HG03135 (cell line): ENCODE measurements around the gene SATB2.

Experiments used
- ATAC-seq: cut with Tn5 transposase; IDR thresholded peaks from one replicate; pipeline ENCODE4 v1.9.1; 2021; ENCODE audit warnings: mild to moderate bottlenecking, moderate library complexity; ENCODE audit not compliant: unreplicated experiment

The SATB2 gene

GRCh38 chr2:199455210-199455544, 2.6 kb downstream of the SATB2 start:
- ATAC-seq, result no peak

- no peak for ATAC-seq
Observed at GRCh38 chr2:199452991-199453379, 4.8 kb downstream of the SATB2 start.

- ATAC-seq, result no peak
Observed at GRCh38 chr2:199452260-199452990, 5.3 kb downstream of the SATB2 start.

- no peak for ATAC-seq
Observed at GRCh38 chr2:199449956-199450355, 7.8 kb downstream of the SATB2 start.

DNA sequence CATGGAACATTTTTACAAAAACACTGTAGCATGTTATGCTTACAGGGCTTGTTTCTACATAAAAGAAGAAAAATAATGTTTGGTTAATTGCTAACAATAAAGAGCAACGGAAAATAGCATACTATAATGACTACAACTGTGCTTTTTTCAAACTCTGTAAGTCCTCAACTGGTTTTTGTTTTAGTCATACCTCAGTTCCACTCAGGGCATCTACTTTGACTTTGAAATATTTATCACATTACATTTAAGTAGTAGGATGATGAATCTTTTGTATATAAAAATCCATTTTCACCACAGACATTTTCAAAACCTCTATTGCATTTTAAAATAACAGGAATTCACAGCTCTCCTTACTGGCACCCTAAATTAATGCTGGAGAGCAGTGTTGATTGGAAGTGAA, 8.3 kb downstream of the SATB2 start:
- no peak for ATAC-seq

DNA sequence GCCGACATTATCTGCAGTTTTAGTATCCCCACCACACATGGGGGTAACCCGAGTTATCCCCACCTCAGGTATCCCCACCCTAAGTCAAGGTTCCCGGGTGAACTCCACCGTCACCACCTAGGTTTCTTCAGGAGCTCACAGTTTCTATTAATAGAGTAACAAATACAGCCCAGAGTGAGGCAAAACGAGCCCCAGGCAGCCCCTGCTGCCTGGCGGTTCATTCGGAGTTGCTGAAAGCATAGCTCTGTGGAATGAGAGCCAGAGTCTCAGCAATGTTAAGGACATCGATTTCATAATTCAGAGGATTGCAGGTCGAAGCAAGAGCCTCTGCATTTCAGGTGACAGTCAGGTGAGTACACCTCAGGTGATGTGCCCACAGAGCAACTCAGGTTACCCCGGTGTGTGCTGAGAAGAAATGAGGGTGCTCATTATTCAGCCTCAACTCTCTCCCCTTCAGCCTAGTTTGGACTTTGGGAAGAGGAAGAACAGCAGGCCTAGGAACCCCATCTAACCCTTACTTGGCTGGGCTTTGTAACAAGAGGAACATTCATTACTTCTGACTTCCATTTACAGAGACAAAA, 10.7 kb downstream of the SATB2 start:
- no peak for ATAC-seq

- no peak for ATAC-seq
Observed at GRCh38 chr2:199444749-199445148, 13.0 kb downstream of the SATB2 start.

DNA sequence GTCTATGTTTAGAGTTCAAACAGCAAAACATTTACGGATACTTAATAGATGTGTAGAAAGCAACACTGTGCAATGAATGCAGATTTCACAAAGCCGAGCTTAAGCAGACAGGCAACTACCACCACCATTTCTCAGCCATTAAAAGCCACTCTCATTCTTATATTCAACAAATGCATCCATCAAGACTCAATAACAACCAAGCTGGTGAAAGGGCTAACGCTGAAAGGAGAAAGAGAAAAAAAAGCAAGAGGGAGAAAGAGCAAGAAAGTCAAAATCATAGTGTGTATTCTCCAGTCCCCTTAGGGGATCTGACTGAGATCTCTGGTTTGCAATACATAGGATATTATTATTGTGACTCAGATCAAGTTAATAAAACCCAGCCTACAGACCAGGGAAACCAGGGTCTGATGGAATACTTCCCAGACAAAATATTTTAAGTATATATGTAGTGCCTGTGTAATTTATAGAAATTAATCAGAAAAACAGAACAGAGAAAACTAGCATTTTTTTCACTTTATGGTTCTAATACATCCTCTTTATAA, 14.1 kb downstream of the SATB2 start:
- no peak for ATAC-seq

DNA sequence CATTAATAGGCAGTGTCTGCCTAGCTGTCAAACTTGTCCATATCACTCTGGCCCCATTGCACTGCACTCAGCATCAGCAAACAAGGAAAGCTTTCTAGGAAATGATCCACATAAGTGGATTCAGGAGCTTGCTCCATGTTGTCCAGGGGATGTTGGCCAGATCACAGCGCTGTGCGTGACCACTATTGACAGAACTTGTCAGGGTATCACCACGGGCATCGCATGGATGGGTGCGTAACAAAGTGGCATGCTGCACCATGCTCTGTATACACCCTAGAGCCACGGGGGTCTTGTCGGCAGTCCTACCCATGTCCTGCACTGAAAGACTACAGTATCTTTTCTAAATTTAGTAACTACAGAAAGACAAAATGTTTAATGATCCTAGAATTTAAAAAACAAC, 15.6 kb downstream of the SATB2 start:
- ATAC-seq, result no peak

DNA sequence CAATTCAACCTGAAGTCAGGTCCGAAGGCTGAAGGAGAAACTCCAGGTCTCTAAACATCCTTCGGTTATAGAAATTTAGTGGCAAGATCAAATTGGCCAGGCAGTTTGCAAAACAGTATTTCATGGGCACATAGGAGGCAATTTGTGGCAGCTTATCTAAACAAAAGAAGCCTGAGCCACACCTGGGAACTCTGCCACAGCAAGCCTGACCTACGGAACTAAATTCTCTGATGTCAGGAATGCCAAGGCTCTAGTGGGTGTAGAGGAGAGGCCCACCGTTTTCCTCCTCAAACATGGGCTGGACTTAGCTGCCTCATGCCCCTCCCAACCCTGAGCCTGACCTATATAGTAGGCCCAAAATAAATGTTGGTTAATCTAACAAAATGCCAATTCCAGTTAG, 16.0 kb downstream of the SATB2 start:
- no peak for ATAC-seq

- ATAC-seq, result no peak
Observed at GRCh38 chr2:199440118-199440517, 17.6 kb downstream of the SATB2 start.

GRCh38 chr2:199439542-199439941, 18.2 kb downstream of the SATB2 start:
- ATAC-seq, result no peak

DNA sequence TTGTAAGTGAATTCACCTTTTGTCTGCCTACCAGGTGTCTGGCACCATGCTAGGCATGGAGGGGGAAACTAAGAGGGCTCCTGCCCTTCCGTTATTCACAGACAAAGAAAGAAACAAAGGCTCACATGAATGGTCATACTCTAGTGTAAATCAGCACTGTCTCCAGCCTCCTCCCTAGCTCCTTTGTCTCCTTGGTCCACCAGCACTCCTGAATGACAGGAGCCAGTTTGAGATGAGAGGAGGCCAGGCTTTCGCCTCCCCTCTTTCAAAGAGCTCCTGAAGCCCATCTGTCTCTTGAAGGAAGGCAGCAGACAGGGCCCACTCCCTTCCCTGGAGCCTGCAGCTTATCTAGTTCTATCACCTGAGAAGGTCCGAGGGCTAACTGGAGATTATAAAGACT, 18.7 kb downstream of the SATB2 start:
- ATAC-seq, result no peak

GRCh38 chr2:199434555-199434954, 23.2 kb downstream of the SATB2 start:
- ATAC-seq, result no peak

DNA sequence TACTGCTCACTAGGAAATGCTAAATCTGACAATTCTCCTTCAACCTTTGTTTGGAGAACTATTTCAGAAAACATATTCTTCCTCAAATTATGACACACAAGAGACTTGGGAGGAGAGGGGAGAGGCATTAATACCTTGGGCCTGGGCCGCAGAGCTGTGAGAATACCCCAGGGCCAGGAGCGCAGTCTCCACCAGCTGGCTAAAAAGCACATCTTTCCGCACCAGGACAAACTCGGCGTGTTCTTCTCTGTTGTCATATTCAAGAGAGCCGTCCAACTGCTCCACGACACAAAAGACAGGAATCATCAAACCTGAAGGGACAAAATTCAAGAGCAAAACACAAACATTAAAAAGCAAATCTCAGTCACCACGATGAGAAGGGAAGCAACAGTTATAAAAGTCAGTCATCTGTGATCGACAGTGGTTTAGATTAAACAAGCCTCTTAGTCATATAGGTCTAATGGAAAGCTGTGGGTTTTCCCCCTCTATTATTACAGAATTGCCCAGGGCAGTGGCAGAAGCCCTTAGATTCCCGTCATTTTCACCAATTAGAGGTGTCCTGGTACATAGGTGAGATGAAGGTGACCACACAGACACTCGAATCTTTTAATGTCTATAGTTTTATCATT, 24.4 kb downstream of the SATB2 start:
- no peak for ATAC-seq

GRCh38 chr2:199431746-199432213, 26.0 kb downstream of the SATB2 start:
- no peak for ATAC-seq

DNA sequence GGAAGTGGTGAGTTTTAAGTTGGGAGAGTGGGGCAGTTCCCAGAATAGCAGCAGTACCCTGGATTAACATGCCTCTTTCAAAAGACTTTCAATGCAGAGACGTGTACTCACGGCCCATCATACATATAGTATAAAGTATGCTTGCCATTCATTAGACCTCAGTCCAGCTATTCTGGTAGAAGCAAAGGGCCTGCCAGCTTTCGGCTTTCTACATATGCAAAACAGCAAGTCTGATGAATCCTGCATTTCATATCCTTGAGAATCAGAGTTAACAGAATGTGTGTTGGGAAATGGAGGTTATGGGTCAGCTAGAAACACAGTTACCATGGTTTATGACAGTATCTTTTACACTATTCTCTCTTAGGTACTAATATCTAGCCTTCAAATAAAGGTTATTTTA, 27.5 kb downstream of the SATB2 start:
- ATAC-seq, result no peak

DNA sequence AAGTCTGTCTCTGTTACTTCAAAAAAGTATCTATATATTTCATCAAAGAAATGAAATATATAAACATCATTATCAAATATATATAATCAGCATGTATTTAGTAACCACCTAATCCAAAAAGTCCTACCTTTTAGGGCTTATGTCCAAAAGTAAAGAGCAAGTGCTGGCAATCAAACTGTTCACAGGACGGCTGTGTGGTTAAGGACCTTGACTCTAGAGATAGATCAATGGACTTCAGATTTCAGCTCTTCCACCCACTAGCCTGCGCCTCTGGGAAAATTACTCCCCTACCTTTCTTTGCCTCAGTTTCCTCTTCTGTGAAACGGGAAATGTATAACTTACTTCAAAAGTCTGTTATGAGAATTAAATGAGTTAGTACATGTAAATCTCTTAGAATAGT, 29.4 kb downstream of the SATB2 start:
- ATAC-seq, result no peak

DNA sequence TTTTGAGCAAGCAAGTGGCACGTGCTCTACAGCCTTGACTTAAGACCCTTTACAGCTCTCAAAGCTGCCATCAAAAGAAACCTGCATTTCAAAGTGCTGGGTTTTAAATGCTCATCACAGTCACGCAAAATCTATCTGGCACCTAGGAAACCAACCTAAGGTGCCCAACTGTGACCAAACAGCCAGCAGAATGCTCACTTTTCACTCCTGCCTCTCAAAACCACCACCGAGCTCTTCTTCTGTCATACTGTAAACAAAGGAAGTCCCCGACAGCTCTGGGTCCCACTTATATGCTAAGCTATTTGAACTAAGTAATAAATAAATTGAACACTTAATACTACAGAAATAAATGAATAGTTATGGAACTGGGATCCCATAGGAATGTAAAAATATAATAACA, 33.6 kb downstream of the SATB2 start:
- no peak for ATAC-seq

DNA sequence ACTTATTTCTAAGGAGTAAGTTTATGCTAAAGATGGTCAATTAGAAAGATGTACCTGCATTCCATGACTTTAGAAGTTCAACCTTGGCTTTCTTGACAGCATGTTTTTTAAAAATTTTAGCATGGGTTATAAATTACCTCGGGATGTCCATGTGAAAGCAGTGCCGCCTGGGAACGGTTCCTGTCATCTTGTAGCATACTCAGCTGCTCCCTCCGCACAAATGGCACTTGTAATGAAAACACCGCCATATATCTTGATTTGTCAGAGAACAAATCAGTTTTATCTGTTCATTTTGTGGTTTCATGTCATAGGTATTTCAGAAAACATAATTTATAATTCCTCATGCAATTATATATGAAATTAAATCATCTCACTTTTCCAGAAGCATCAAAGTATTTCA, 38.3 kb downstream of the SATB2 start:
- no peak for ATAC-seq

DNA sequence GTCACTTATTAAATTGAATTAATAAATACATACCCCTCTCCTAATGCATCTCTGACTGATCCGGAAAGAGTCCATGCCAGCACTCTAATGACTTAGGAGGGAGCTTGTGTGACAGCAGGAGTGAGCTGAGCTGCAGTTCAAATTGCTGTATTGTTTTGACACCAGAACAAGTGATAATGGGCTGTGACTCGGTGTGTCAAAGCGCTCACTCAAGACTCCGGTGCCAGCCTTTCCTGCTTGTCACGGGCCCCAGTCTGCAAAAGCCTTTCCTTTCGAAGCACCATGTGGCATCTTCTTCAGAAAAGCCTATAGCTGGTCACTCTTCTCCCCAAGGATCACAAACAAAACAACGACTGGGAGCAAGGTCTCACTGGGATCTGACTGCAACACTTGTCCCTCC, 43.3 kb downstream of the SATB2 start:
- ATAC-seq, result no peak

DNA sequence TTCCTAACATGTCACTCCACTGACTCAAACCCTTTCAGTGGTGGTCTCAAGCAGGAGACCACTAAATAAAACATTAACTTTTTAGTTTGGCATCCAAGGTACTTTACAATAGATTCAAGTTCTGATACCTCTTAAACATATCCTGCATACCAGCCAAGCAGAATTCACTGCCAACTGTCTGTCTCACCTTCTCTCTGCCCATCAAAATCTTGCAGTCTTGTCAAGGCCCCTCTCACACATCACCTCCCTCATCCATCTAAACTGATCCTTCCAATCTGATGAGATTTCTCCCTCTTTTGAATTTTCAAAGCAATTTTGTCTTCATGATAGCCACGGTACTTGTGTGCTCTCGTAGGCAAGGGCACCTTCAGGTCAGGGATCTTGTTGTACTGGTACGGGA, 43.7 kb downstream of the SATB2 start:
- ATAC-seq, result no peak
